Measurements from ENCODE around the gene TDP1. TPM values are rescaled to one million over a fixed set of nuclear protein-coding genes. Genes with fewer than 3 reads are reported as not detected.

Gene TDP1
- total RNA-seq, 6 donors from 2014 or later, result 6.4 to 33.5 (median 13.5) TPM

GRCh38 chr14:90034156-90034555 lies 78.4 kb downstream of the TDP1 start:
- H3K36me3 ChIP-seq, result peaks cover 0 to 25% (median 3%) of the 10 kb centered on the region in 4 donors
- no peak overlapping the region for H3K4me3 ChIP-seq

GRCh38 chr14:90034835-90035525 lies 79.3 kb downstream of the TDP1 start:
- Histone ChIP-seq H3K36me3 (peaks cover 0 to 25% (median 3%) of the 10 kb centered on the region in 4 donors), H3K4me1 (no peaks in the 10 kb centered on the region), H3K9me3 (no peaks in the 10 kb centered on the region), H3K27ac (no peak overlapping the region), H3K27me3 (no peaks in the 10 kb centered on the region), H3K4me3 (no peak overlapping the region)
- ATAC-seq (ENCODE audit: low FRiP score in 2 of 2) (no peak), DNase-seq (no peak)
- TF ChIP-seq CTCF (IDR thresholded peaks at IDR 0.05) (no peak), POLR2AphosphoS5 (IDR thresholded peaks at IDR 0.05) (no peak), EP300 (IDR thresholded peaks at IDR 0.05) (no peak), POLR2A (IDR thresholded peaks at IDR 0.05) (no peak)
- 91 to 97% methylated on average over 6 of the region's 6 CpGs for WGBS, 2 donors

More at GRCh38 chr14:90034156-90034555, 78.4 kb downstream of the TDP1 start:
- no peaks in the 10 kb centered on the region for H3K9me3 ChIP-seq
- WGBS, 2 donors, result 93 to 97% methylated on average over 2 of the region's 2 CpGs
- H3K4me1 ChIP-seq, result no peaks in the 10 kb centered on the region
- no peak for TF ChIP-seq EP300 (IDR thresholded peaks at IDR 0.05)
- no peak for TF ChIP-seq CTCF (IDR thresholded peaks at IDR 0.05)
- TF ChIP-seq POLR2AphosphoS5 (IDR thresholded peaks at IDR 0.05), result no peak
- no peak for TF ChIP-seq POLR2A (IDR thresholded peaks at IDR 0.05)
- no peaks in the 10 kb centered on the region for H3K27me3 ChIP-seq
- DNase-seq (no peak), ATAC-seq (ENCODE audit: low FRiP score in 2 of 2) (no peak)
- no peak overlapping the region for H3K27ac ChIP-seq

GRCh38 chr14:90039253-90040010 lies 83.7 kb downstream of the TDP1 start:
- TF ChIP-seq POLR2A (IDR thresholded peaks at IDR 0.05) (no peak), CTCF (IDR thresholded peaks at IDR 0.05) (no peak), EP300 (IDR thresholded peaks at IDR 0.05) (no peak), POLR2AphosphoS5 (IDR thresholded peaks at IDR 0.05) (no peak)
- H3K4me3 ChIP-seq, result no peak overlapping the region
- 94 to 96% methylated on average over 11 of the region's 11 CpGs for WGBS, 2 donors
- H3K9me3 ChIP-seq, result no peaks in the 10 kb centered on the region
- no peak overlapping the region for H3K27ac ChIP-seq
- H3K36me3 ChIP-seq, result peaks cover 0 to 11% (median 0%) of the 10 kb centered on the region in 4 donors
- H3K4me1 ChIP-seq, result no peaks in the 10 kb centered on the region
- no peak for ATAC-seq (ENCODE audit: low FRiP score in 2 of 2)
- no peaks in the 10 kb centered on the region for H3K27me3 ChIP-seq
- DNase-seq, result no peak

GRCh38 chr14:90040411-90040810 lies 84.7 kb downstream of the TDP1 start:
- 86 to 89% methylated on average over 3 of the region's 3 CpGs for WGBS, 2 donors
- TF ChIP-seq POLR2A (IDR thresholded peaks at IDR 0.05), result no peak
- no peak for TF ChIP-seq EP300 (IDR thresholded peaks at IDR 0.05)
- no peak for TF ChIP-seq POLR2AphosphoS5 (IDR thresholded peaks at IDR 0.05)
- no peak for TF ChIP-seq CTCF (IDR thresholded peaks at IDR 0.05)
- H3K9me3 ChIP-seq, result no peaks in the 10 kb centered on the region
- no peak overlapping the region for H3K4me3 ChIP-seq
- no peak overlapping the region for H3K27ac ChIP-seq
- ATAC-seq (ENCODE audit: low FRiP score in 2 of 2) (no peak), DNase-seq (no peak)
- peaks cover 0 to 9% (median 0%) of the 10 kb centered on the region in 4 donors for H3K36me3 ChIP-seq
- H3K4me1 ChIP-seq, result no peaks in the 10 kb centered on the region
- no peaks in the 10 kb centered on the region for H3K27me3 ChIP-seq
